SK-N-SH (cell line): ENCODE measurements around the gene DNM2. TPM values are rescaled to one million over a fixed set of nuclear protein-coding genes. Genes with fewer than 3 reads are reported as not detected.

Experiments
- CTCF ChIA-PET: fragments of 300-600, 350-600 bp; formaldehyde crosslinking; extraction: SDS; loops from one replicate; lab custom pipeline; 2021; lab: Yijun Ruan, JAX
- POLR2A ChIA-PET: fragments of 350-600 bp; sonication (Branson Sonifier 250); formaldehyde crosslinking; extraction: SDS; loops from one replicate; lab custom pipeline; 2020; ENCODE audit warnings: antibody characterized with exemption, inconsistent platforms; lab: Yijun Ruan, JAX
- DNase-seq: peaks from one replicate; pipeline ENCODE4 v3.0.0; 2012
- H2AFZ ChIP-seq: fragments of 200-600 bp; sonication (generic); 2 replicates; pipeline ENCODE4 v1.8.1; 2016; ENCODE audit warnings: antibody characterized with exemption, mild to moderate bottlenecking, low read depth
- H3F3A ChIP-seq: fragments of 200-600 bp; sonication (generic); replicated peaks from 2 replicates; pipeline ENCODE3; 2016; ENCODE audit warnings: antibody characterized with exemption, mild to moderate bottlenecking; ENCODE audit not compliant: insufficient read depth
- H3K27ac ChIP-seq, 2 experiments: fragments of 200-500 bp in 1 of 2; fragments of 200-600 bp in 1 of 2; sonication (Bioruptor generic) in 1 of 2; sonication (generic), shearing (Covaris generic) in 1 of 2; 2 replicates each; pipeline versions ENCODE4 v1.5.1 to v1.6.1; 2014 to 2016; ENCODE audit warnings: low read depth in 2 of 2, inconsistent platforms in 1 of 2, low read length in 1 of 2, mild to moderate bottlenecking in 1 of 2, mixed read lengths in 1 of 2
- H3K27me3 ChIP-seq: fragments of 200-600 bp; sonication (generic), shearing (Covaris generic); 2 replicates; pipeline ENCODE4 v1.6.1; 2016; ENCODE audit warnings: mixed run types; ENCODE audit not compliant: insufficient read depth
- H3K36me3 ChIP-seq, 2 experiments: fragments of 200-500 bp in 1 of 2; fragments of 200-600 bp in 1 of 2; sonication (Bioruptor generic) in 1 of 2; sonication (generic) in 1 of 2; replicated peaks in 1 of 2; 2 replicates each; pipeline versions ENCODE3 to v1.5.1; 2014 to 2016; ENCODE audit warnings: low read length in 1 of 2, mild to moderate bottlenecking in 1 of 2; ENCODE audit not compliant: insufficient read depth in 2 of 2, control insufficient read depth in 1 of 2
- H3K4me1 ChIP-seq, 2 experiments: fragments of 200-500 bp in 1 of 2; fragments of 200-600 bp in 1 of 2; sonication (Bioruptor generic) in 1 of 2; sonication (generic), shearing (Covaris generic) in 1 of 2; 2 replicates each; pipeline versions ENCODE4 v1.5.1 to v1.6.1; 2014 to 2016; ENCODE audit warnings: low read depth in 1 of 2, low read length in 1 of 2, mixed run types in 1 of 2; ENCODE audit not compliant: insufficient read depth in 2 of 2, control insufficient read depth in 1 of 2
- H3K4me2 ChIP-seq: fragments of 200-600 bp; sonication (generic), shearing (Covaris generic); 2 replicates; pipeline ENCODE4 v1.6.1; 2017; ENCODE audit warnings: mixed run types
- H3K4me3 ChIP-seq, 2 experiments: fragments of 200-500 bp in 1 of 2; fragments of 200-600 bp in 1 of 2; sonication (Bioruptor generic) in 1 of 2; sonication (generic), shearing (Covaris generic) in 1 of 2; 2 replicates each; pipeline versions ENCODE4 v1.5.1 to v1.8.1; 2014 to 2016; ENCODE audit warnings: low read depth in 2 of 2, inconsistent platforms in 1 of 2, low read length in 1 of 2, mild to moderate bottlenecking in 1 of 2, mixed read lengths in 1 of 2, moderate library complexity in 1 of 2
- H3K79me2 ChIP-seq: fragments of 200-600 bp; sonication (generic); 2 replicates; pipeline ENCODE4 v1.8.1; 2017; ENCODE audit warnings: mild to moderate bottlenecking; ENCODE audit not compliant: insufficient read depth
- H3K9ac ChIP-seq: fragments of 200-600 bp; sonication (generic); 2 replicates; pipeline ENCODE4 v1.6.1; 2017; ENCODE audit warnings: mixed run types
- H3K9me2 ChIP-seq: fragments of 200-600 bp; sonication (generic); 2 replicates; pipeline ENCODE4 v1.6.1; 2017; ENCODE audit warnings: mixed run types
- H3K9me3 ChIP-seq: fragments of 200-600 bp; sonication (generic); 2 replicates; pipeline ENCODE4 v1.6.1; 2017; ENCODE audit warnings: mixed run types, mild to moderate bottlenecking, moderate library complexity
- H4K20me1 ChIP-seq: fragments of 200-600 bp; sonication (generic); 2 replicates; pipeline ENCODE4 v1.6.1; 2017; ENCODE audit warnings: mild to moderate bottlenecking, mixed run types; ENCODE audit not compliant: insufficient read depth
- FOSL2 ChIP-seq: IDR thresholded peaks from 2 replicates; pipeline ENCODE4 v1.4.0; 2012; ENCODE audit warnings: low read depth, mild to moderate bottlenecking, moderate library complexity, borderline replicate concordance
- FOXM1 ChIP-seq: IDR thresholded peaks from 2 replicates; pipeline ENCODE4 v1.4.0; 2012; ENCODE audit warnings: low read depth, mild to moderate bottlenecking
- GATA2 ChIP-seq: sonication (generic); formaldehyde crosslinking; IDR thresholded peaks from 2 replicates; pipeline ENCODE4 v1.5.0; 2020; ENCODE audit warnings: mild to moderate bottlenecking, missing genetic modification reagents
- JUND ChIP-seq: IDR thresholded peaks from 2 replicates; pipeline ENCODE4 v1.4.0; 2012
- RAD21 ChIP-seq: IDR thresholded peaks from 2 replicates; pipeline ENCODE4 v1.6.1; 2012; ENCODE audit warnings: mild to moderate bottlenecking, low read length
- RXRA ChIP-seq: IDR thresholded peaks from 2 replicates; pipeline ENCODE4 v1.4.0; 2012; ENCODE audit warnings: low read depth, mild to moderate bottlenecking, borderline replicate concordance
- SMC3 ChIP-seq: IDR thresholded peaks from 2 replicates; pipeline ENCODE4 v1.6.1; 2012; ENCODE audit warnings: low read depth, low read length, improper control_type of control experiment
- TAF1 ChIP-seq: IDR thresholded peaks from 2 replicates; pipeline ENCODE4 v1.6.1; 2012; ENCODE audit warnings: low read depth, mild to moderate bottlenecking, low read length, moderate library complexity, borderline replicate concordance
- TEAD4 ChIP-seq: IDR thresholded peaks from 2 replicates; pipeline ENCODE4 v1.4.0; 2012; ENCODE audit warnings: mild to moderate bottlenecking, borderline replicate concordance; ENCODE audit not compliant: insufficient read depth
- ZBTB33 ChIP-seq: IDR thresholded peaks from 2 replicates; pipeline ENCODE4 v1.4.0; 2012; ENCODE audit warnings: low read depth, borderline replicate concordance
- WGBS: methylation state at CpG from one replicate; pipeline ENCODE4 v1.1.6; 2017; ENCODE audit warnings: low lambda C conversion rate; 5-methylcytosine and 5-hydroxymethylcytosine counted together
- polyA plus RNA-seq, 3 experiments: library from polyadenylated mRNA; depleted of rRNA; stranded (reverse); fragments of >200 nt; gene quantifications; 2 replicates each; pipeline ENCODE4 v1.2.3, GENCODE V29; 2012
- TF ChIP-seq, protein P1 (sequence below): IDR thresholded peaks from 2 replicates; pipeline ENCODE4 v1.4.0; 2012; ENCODE audit warnings: low read depth
- TF ChIP-seq, protein P2 (sequence below): IDR thresholded peaks from 2 replicates; pipeline ENCODE4; 2012

The DNM2 gene
- polyA plus RNA-seq, 1 of the 3 experiments (the other 2 are of a cell fraction): 52.5 TPM

GRCh38 chr19:10726268-10726667 lies 8.4 kb downstream of the DNM2 start:
- no peak overlapping the region for H3K4me3 ChIP-seq
- no peak for DNase-seq
- peaks cover 10% of the 10 kb centered on the region for H3F3A ChIP-seq
- no peak overlapping the region for H2AFZ ChIP-seq
- TF ChIP-seq ZBTB33: no peak
- no peaks in the 10 kb centered on the region for H3K36me3 ChIP-seq
- no peaks in the 10 kb centered on the region for H3K9me2 ChIP-seq
- no peaks in the 10 kb centered on the region for H3K27me3 ChIP-seq
- ChIA-PET CTCF (interaction anchor here (1.2 kb wide), 1 partner anchor 43 kb away, joined by 3 read pairs; no protein-coding TSS in a partner anchor), POLR2A (no interaction called here)
- WGBS: 94% methylated on average over 10 of the region's 10 CpGs
- no peak overlapping the region for H3K4me2 ChIP-seq
- H3K4me1 ChIP-seq: peaks cover 0 to 8% of the 10 kb centered on the region in 2 experiments; a peak in 1 of 4 replicates
- no peaks in the 10 kb centered on the region for H3K9me3 ChIP-seq
- H3K79me2 ChIP-seq: peaks cover 100% of the 10 kb centered on the region
- H3K27ac ChIP-seq: no peak overlapping the region
- peaks cover 96% of the 10 kb centered on the region for H4K20me1 ChIP-seq
- H3K9ac ChIP-seq: no peak overlapping the region

- Histone ChIP-seq H3K4me2 (no peak overlapping the region), H3K4me3 (no peak overlapping the region), H3K36me3 (no peaks in the 10 kb centered on the region), H3K9ac (no peak overlapping the region), H3K27me3 (no peaks in the 10 kb centered on the region), H3K27ac (no peak overlapping the region), H2AFZ (no peak overlapping the region), H3F3A (peaks cover 10% of the 10 kb centered on the region), H3K4me1 (peaks cover 0 to 8% of the 10 kb centered on the region in 2 experiments; a peak in 1 of 4 replicates), H4K20me1 (peaks cover 85% of the 10 kb centered on the region), H3K9me2 (no peaks in the 10 kb centered on the region), H3K79me2 (peaks cover 100% of the 10 kb centered on the region), H3K9me3 (no peaks in the 10 kb centered on the region)
- WGBS: 97% methylated on average over 14 of the region's 14 CpGs
- CTCF ChIA-PET: interaction anchor here (0.8 to 1.6 kb wide), 5 partner anchors 9 to 20 kb away, joined by 3 to 5 read pairs (median 3); partner anchors contain the start of gene DNM2
- POLR2A ChIA-PET: no interaction called here
- no peak for DNase-seq
- TF ChIP-seq SMC3: no peak
- no peak for TF ChIP-seq JUND
- no peak for TF ChIP-seq RXRA
- TF ChIP-seq RAD21: no peak
- TF ChIP-seq FOXM1: no peak
- no peak for TF ChIP-seq TAF1
- no peak for TF ChIP-seq GATA2
- TF ChIP-seq, protein P1, sequence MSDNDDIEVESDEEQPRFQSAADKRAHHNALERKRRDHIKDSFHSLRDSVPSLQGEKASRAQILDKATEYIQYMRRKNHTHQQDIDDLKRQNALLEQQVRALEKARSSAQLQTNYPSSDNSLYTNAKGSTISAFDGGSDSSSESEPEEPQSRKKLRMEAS: no peak
- TF ChIP-seq TEAD4: no peak
These were observed 9.9 kb downstream of the DNM2 start for GRCh38 chr19:10727685-10728201.

- Histone ChIP-seq H3F3A (peaks cover 7% of the 10 kb centered on the region), H3K4me3 (no peak overlapping the region), H4K20me1 (peaks cover 72% of the 10 kb centered on the region), H3K27me3 (no peaks in the 10 kb centered on the region), H3K36me3 (no peaks in the 10 kb centered on the region), H3K9me2 (no peaks in the 10 kb centered on the region), H2AFZ (no peak overlapping the region), H3K4me1 (peaks cover 0 to 7% of the 10 kb centered on the region in 2 experiments; a peak in 1 of 4 replicates), H3K4me2 (no peak overlapping the region), H3K27ac (no peak overlapping the region), H3K9ac (no peak overlapping the region), H3K79me2 (peaks cover 100% of the 10 kb centered on the region)
- ChIA-PET POLR2A (no interaction called here), CTCF (no interaction called here)
- 94% methylated on average over 14 of the region's 14 CpGs for WGBS
- TF ChIP-seq, protein P2, sequence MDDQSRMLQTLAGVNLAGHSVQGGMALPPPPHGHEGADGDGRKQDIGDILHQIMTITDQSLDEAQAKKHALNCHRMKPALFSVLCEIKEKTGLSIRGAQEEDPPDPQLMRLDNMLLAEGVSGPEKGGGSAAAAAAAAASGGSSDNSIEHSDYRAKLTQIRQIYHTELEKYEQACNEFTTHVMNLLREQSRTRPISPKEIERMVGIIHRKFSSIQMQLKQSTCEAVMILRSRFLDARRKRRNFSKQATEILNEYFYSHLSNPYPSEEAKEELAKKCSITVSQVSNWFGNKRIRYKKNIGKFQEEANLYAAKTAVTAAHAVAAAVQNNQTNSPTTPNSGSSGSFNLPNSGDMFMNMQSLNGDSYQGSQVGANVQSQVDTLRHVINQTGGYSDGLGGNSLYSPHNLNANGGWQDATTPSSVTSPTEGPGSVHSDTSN: no peak
- TF ChIP-seq, protein P1: no peak
- no peak for TF ChIP-seq ZBTB33
- TF ChIP-seq FOSL2: no peak
- TF ChIP-seq, all 33 proteins: peak for 0
- no peak for DNase-seq
- no peaks in the 10 kb centered on the region for H3K9me3 ChIP-seq
These were observed 11.5 kb downstream of the DNM2 start for GRCh38 chr19:10729411-10729810.
